HepG2 (cell line): ENCODE data around the gene POC1B. TPM values are rescaled to one million over a fixed set of nuclear protein-coding genes. Genes with fewer than 3 reads are reported as not detected.

Source experiments
- ATAC-seq: fragments of 200-7000 bp; cut with Tn5 transposase; 3 replicates; pipeline ENCODE4 v1.9.1; 2020; ENCODE audit warnings: mild to moderate bottlenecking, moderate library complexity
- BruUV-seq: library from RNA; stranded (reverse); fragments of 400-500 nt; replicated peaks from 2 replicates; lab custom pipeline; 2021; lab: Mats Ljungman, UMichigan
- CTCF ChIA-PET: fragments of 300-600 bp; formaldehyde crosslinking; extraction: SDS; loops from one replicate; lab custom pipeline; 2021; ENCODE audit warnings: low total read pairs, inconsistent platforms, low intra/inter-chr PET ratio; lab: Yijun Ruan, JAX
- POLR2A ChIA-PET: fragments of 350-600 bp; sonication (Branson Sonifier 250); formaldehyde crosslinking; loops from one replicate; lab custom pipeline; 2020; ENCODE audit warnings: antibody characterized with exemption, inconsistent platforms; lab: Yijun Ruan, JAX
- DNase-seq: peaks from one replicate; pipeline ENCODE4 v3.0.0-alpha.2; 2015; ENCODE audit warnings: low spot score
- FAIRE-seq: peaks from 3 replicates; lab custom pipeline; 2011; peaks lifted over from hg19 to GRCh38; lab: Jason Lieb, UNC
- H2AFZ ChIP-seq: one replicate; pipeline ENCODE4 v1.6.1; 2011; ENCODE audit warnings: low read length, inconsistent platforms
- H3K27ac ChIP-seq: fragments of 300-600 bp; 3 replicates; pipeline ENCODE4 v1.8.0; 2011; ENCODE audit warnings: mixed run types, mild to moderate bottlenecking, mixed read lengths, low read length, inconsistent platforms; ENCODE audit not compliant: insufficient read depth; ENCODE audit errors: extremely low read length
- H3K27me3 ChIP-seq, 2 experiments: fragments of 200-600 bp in 1 of 2; 2 replicates in 1 of 2; 3 replicates in 1 of 2; pipeline versions ENCODE4 v1.6.0 to v1.8.0; 2011; ENCODE audit warnings: low read length in 2 of 2, mild to moderate bottlenecking in 2 of 2, moderate library complexity in 2 of 2, inconsistent platforms in 1 of 2; ENCODE audit not compliant: insufficient read depth in 2 of 2, control insufficient read depth in 1 of 2
- H3K36me3 ChIP-seq, 2 experiments: fragments of 200-600 bp in 1 of 2; replicated peaks in 1 of 2; 2 replicates in 1 of 2; 3 replicates in 1 of 2; pipeline versions ENCODE4 v1.5.1 to v1.8.0; 2011; ENCODE audit warnings: low read length in 2 of 2, inconsistent platforms in 1 of 2; ENCODE audit not compliant: insufficient read depth in 2 of 2, control insufficient read depth in 1 of 2
- H3K4me1 ChIP-seq: 2 replicates; pipeline ENCODE4 v1.5.1; 2012; ENCODE audit warnings: low read length, inconsistent platforms; ENCODE audit not compliant: insufficient read depth
- H3K4me2 ChIP-seq: 2 replicates; pipeline ENCODE4 v1.6.0; 2011; ENCODE audit warnings: low read depth, low read length, inconsistent platforms
- H3K4me3 ChIP-seq, 3 experiments: fragments of 200-600 bp in 1 of 3; sonication (generic), shearing (Covaris generic) in 1 of 3; replicated peaks in 1 of 3; 2 replicates each; pipeline ENCODE4 v1.5.1; 2011 to 2016; ENCODE audit warnings: low read length in 3 of 3, inconsistent platforms in 2 of 3, low read depth in 2 of 3, mild to moderate bottlenecking in 2 of 3, control low read depth in 1 of 3, mixed read lengths in 1 of 3; ENCODE audit not compliant: insufficient read depth in 1 of 3
- H3K79me2 ChIP-seq: one replicate; pipeline ENCODE4 v1.6.1; 2011; ENCODE audit warnings: low read length, inconsistent platforms; ENCODE audit not compliant: insufficient read depth
- H3K9ac ChIP-seq: 2 replicates; pipeline ENCODE4 v1.6.0; 2011; ENCODE audit warnings: mild to moderate bottlenecking, low read depth, low read length, inconsistent platforms; ENCODE audit not compliant: insufficient read depth
- H3K9me3 ChIP-seq: 2 replicates; pipeline ENCODE4 v1.5.1; 2012; ENCODE audit warnings: mild to moderate bottlenecking, low read length
- H4K20me1 ChIP-seq: 2 replicates; pipeline ENCODE4 v1.6.0; 2011; ENCODE audit warnings: inconsistent platforms, mild to moderate bottlenecking, low read length, moderate library complexity; ENCODE audit not compliant: insufficient read depth
- FOXM1 ChIP-seq: sonication (generic); formaldehyde crosslinking; IDR thresholded peaks from 2 replicates; pipeline ENCODE4 v1.5.0; 2020; ENCODE audit warnings: missing genetic modification reagents
- HMGA1 ChIP-seq: sonication (generic); formaldehyde crosslinking; conservative IDR thresholded peaks from 2 replicates; pipeline ENCODE4 v1.4.0; 2020; ENCODE audit warnings: missing genetic modification reagents
- HNRNPUL1 ChIP-seq: fragments of 200-400 bp; formaldehyde crosslinking; IDR thresholded peaks from 2 replicates; pipeline ENCODE4 v1.6.1; 2017; ENCODE audit warnings: low read depth, mild to moderate bottlenecking, low read length, moderate library complexity
- TBP ChIP-seq: sonication (generic); formaldehyde crosslinking; IDR thresholded peaks from 2 replicates; pipeline ENCODE4 v1.5.0; 2020; ENCODE audit warnings: missing genetic modification reagents
- TSC22D2 ChIP-seq: sonication (generic); formaldehyde crosslinking; IDR thresholded peaks from 2 replicates; pipeline ENCODE4 v1.5.1; 2020; ENCODE audit warnings: missing genetic modification reagents, mild to moderate bottlenecking, borderline replicate concordance
- WGBS: methylation state at CpG from one replicate; pipeline ENCODE4 v1.1.6; 2017; ENCODE audit warnings: low lambda C conversion rate; 5-methylcytosine and 5-hydroxymethylcytosine counted together
- in situ Hi-C: cut with HindIII; loops from 2 replicates; pipeline ENCODE4 v1.10.0; 2017; ENCODE audit warnings: low pct_unique_long_range_greater_than_20kb; ENCODE audit not compliant: extremely low pct_ligation_motif_present
- intact Hi-C: fragments of 100-400 bp; cut with micrococcal nuclease; formaldehyde crosslinking; loops from one replicate; pipeline ENCODE4 v1.10.0; 2022; ENCODE audit not compliant: unreplicated experiment
- polyA plus RNA-seq, 8 experiments: library from polyadenylated mRNA; depleted of rRNA in 3 of 8; stranded (reverse) in 7 of 8; unstranded in 1 of 8; fragments of >200 nt; fragmentation: Illumina TruSeq in 4 of 8; extraction: Trizol in 4 of 8; gene quantifications; 2 replicates each; pipeline versions ENCODE4 v1.2.1 to v1.2.3, GENCODE V29; 2011 to 2016; ENCODE audit warnings: low read depth in 4 of 8, missing spikeins in 1 of 8, mixed read lengths in 1 of 8; ENCODE audit not compliant: insufficient read depth in 1 of 8
- total RNA-seq, 5 experiments: library from RNA; depleted of rRNA; stranded (reverse); fragments of >200 nt; fragmentation: Illumina TruSeq; extraction: Trizol; gene quantifications; 2 replicates each; pipeline ENCODE4 v1.2.3, GENCODE V29; 2016; ENCODE audit warnings: low read depth in 1 of 5
- TF ChIP-seq, protein P1 (sequence below): sonication (generic); formaldehyde crosslinking; IDR thresholded peaks from 2 replicates; pipeline ENCODE4 v1.9.0; 2022; ENCODE audit warnings: missing genetic modification reagents, mild to moderate bottlenecking, borderline replicate concordance
- TF ChIP-seq, protein P2 (sequence below): sonication (generic); formaldehyde crosslinking; conservative IDR thresholded peaks from 2 replicates; pipeline ENCODE4 v1.8.0; 2022; ENCODE audit warnings: missing genetic modification reagents

Gene POC1B
- total and polyA plus RNA-seq, 2 of the 13 experiments (the other 11 are each of a cell fraction or from before 2014, with no cell fraction given), result 9.3 to 11.0 TPM

GRCh38 chr12:89461190-89461589, 64.7 kb downstream of the POC1B start:
- POLR2A ChIA-PET, result interaction anchor here (0.9 to 1.6 kb wide), 4 partner anchors 107 to 115 kb away, joined by 3 to 10 read pairs (median 3); partner anchors contain the start of gene DUSP6
- Histone ChIP-seq H3K36me3 (no peaks in the 10 kb centered on the region; a peak in 1 of 5 replicates), H4K20me1 (no peaks in the 10 kb centered on the region), H3K4me1 (no peaks in the 10 kb centered on the region), H2AFZ (no peak overlapping the region), H3K4me2 (no peak overlapping the region), H3K27me3 (no peaks in the 10 kb centered on the region), H3K27ac (no peak overlapping the region), H3K79me2 (no peaks in the 10 kb centered on the region), H3K9ac (no peak overlapping the region), H3K9me3 (no peaks in the 10 kb centered on the region), H3K4me3 (no peak overlapping the region)
- FAIRE-seq (no peak), DNase-seq (no peak), ATAC-seq (peak; percentile 40)
- TF ChIP-seq, protein P1, sequence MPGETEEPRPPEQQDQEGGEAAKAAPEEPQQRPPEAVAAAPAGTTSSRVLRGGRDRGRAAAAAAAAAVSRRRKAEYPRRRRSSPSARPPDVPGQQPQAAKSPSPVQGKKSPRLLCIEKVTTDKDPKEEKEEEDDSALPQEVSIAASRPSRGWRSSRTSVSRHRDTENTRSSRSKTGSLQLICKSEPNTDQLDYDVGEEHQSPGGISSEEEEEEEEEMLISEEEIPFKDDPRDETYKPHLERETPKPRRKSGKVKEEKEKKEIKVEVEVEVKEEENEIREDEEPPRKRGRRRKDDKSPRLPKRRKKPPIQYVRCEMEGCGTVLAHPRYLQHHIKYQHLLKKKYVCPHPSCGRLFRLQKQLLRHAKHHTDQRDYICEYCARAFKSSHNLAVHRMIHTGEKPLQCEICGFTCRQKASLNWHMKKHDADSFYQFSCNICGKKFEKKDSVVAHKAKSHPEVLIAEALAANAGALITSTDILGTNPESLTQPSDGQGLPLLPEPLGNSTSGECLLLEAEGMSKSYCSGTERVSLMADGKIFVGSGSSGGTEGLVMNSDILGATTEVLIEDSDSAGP, result no peak
- TF ChIP-seq TSC22D2 (CRISPR knock-in tag), result no peak
- no peak for TF ChIP-seq TBP
- TF ChIP-seq FOXM1 (CRISPR knock-in tag), result no peak
- TF ChIP-seq HNRNPUL1, result no peak
- TF ChIP-seq HMGA1 (CRISPR knock-in tag), result no peak
- TF ChIP-seq, protein P2, sequence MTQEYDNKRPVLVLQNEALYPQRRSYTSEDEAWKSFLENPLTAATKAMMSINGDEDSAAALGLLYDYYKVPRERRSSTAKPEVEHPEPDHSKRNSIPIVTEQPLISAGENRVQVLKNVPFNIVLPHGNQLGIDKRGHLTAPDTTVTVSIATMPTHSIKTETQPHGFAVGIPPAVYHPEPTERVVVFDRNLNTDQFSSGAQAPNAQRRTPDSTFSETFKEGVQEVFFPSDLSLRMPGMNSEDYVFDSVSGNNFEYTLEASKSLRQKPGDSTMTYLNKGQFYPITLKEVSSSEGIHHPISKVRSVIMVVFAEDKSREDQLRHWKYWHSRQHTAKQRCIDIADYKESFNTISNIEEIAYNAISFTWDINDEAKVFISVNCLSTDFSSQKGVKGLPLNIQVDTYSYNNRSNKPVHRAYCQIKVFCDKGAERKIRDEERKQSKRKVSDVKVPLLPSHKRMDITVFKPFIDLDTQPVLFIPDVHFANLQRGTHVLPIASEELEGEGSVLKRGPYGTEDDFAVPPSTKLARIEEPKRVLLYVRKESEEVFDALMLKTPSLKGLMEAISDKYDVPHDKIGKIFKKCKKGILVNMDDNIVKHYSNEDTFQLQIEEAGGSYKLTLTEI, result no peak
- intact Hi-C loops (loop anchor here (1.0 to 5.0 kb wide), 4 partner anchors 69 to 442 kb away; no protein-coding TSS in a partner anchor), in situ Hi-C loops (no loop called here)
- WGBS, result 94% methylated on average over 4 of the region's 4 CpGs
- BruUV-seq, result no TSS peak
- CTCF ChIA-PET, result interaction anchor here (1.2 to 3.0 kb wide), 4 partner anchors 68 to 444 kb away, joined by 3 to 37 read pairs (median 14); no protein-coding TSS in a partner anchor
